H1 (cell line): ENCODE measurements around the gene GEMIN7. TPM values are rescaled to one million over a fixed set of nuclear protein-coding genes. Genes with fewer than 3 reads are reported as not detected.

Source experiments
- BACH1 ChIP-seq: IDR thresholded peaks from 2 replicates; pipeline ENCODE4 v1.6.1; 2012; ENCODE audit warnings: low read length, improper control_type of control experiment
- CEBPB ChIP-seq: IDR thresholded peaks from 2 replicates; pipeline ENCODE4 v1.6.1; 2012; ENCODE audit warnings: low read depth, low read length
- CHD2 ChIP-seq: IDR thresholded peaks from 2 replicates; pipeline ENCODE4 v1.6.1; 2012; ENCODE audit warnings: low read length, improper control_type of control experiment
- KDM5A ChIP-seq: fragments of 200-600 bp; IDR thresholded peaks from 2 replicates; pipeline ENCODE4 v1.7.1; 2012; ENCODE audit warnings: mild to moderate bottlenecking, low read length, inconsistent platforms, mixed read lengths
- NRF1 ChIP-seq: IDR thresholded peaks from 2 replicates; pipeline ENCODE4 v1.6.1; 2011; ENCODE audit warnings: mild to moderate bottlenecking, low read depth, low read length, improper control_type of control experiment
- TAF1 ChIP-seq: IDR thresholded peaks from 2 replicates; pipeline ENCODE4 v1.6.1; 2011; ENCODE audit warnings: mild to moderate bottlenecking, low read depth, low read length
- polyA plus RNA-seq, 7 experiments: library from polyadenylated mRNA; depleted of rRNA in 3 of 7; stranded (reverse) in 5 of 7; unstranded in 2 of 7; fragments of >200 nt in 5 of 7; fragments of 200-250 nt in 2 of 7; gene quantifications; 1 replicate in 5 of 7; 2 replicates in 1 of 7; 4 replicates in 1 of 7; pipeline versions ENCODE4 v1.2.1 to v1.2.3, GENCODE V29; 2011 to 2013; ENCODE audit warnings: missing spikeins in 2 of 7, mixed read lengths in 2 of 7
- total RNA-seq: library from RNA; stranded (reverse); fragmentation: NEBNext Ultra II Directional; extraction: Animal tissue kit (Norgen Biotek cat#: 25700); gene quantifications from 2 replicates; pipeline ENCODE4 v1.2.1, GENCODE V29; 2021

The GEMIN7 gene
- total and polyA plus RNA-seq, 2 of the 8 experiments (the other 6 are each of a cell fraction or from before 2014, with no cell fraction given), result 48.0 to 91.6 TPM

DNA sequence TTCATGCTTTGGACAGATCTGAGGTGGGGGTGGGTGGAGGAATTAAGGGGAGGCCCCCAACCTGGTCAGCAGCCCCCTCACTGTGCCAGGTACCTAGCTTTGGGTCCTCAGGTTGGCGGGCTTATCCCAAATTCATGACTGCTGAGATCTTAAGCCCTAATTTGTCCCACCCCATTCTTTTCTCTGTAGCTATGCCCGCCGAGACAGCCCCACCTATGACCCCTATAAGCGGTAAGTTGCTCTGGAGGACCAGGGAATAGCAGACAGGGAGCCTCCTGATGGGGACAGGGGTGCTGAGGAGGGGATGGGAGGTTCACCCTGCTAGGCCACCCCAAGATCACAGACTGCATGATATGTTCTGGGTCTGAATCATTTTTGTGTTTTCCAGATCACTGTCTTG is 17.1 kb upstream of the GEMIN7 start (continued):
- TF ChIP-seq NRF1 (no peak), BACH1 (no peak), CHD2 (no peak), KDM5A (no peak), CEBPB (no peak), TAF1 (no peak)
- TF ChIP-seq, all 59 proteins: peak for 0
